Brain microvascular endothelial cell (primary cell): ENCODE data around the gene ADAM22.

Experiments
- DNase-seq: peaks from one replicate; pipeline ENCODE4 v3.0.0-alpha.2; 2020
- H3K27ac ChIP-seq: fragments of 250-450 bp; sonication (Bioruptor Pico); 2 replicates; pipeline ENCODE4 v1.5.1; 2020; ENCODE audit warnings: mild to moderate bottlenecking, moderate library complexity
- H3K27me3 ChIP-seq: fragments of 250-450 bp; sonication (Bioruptor Pico); replicated peaks from 2 replicates; pipeline ENCODE4 v1.5.1; 2020; ENCODE audit warnings: mild to moderate bottlenecking
- H3K36me3 ChIP-seq: fragments of 250-450 bp; sonication (Bioruptor Pico); replicated peaks from 2 replicates; pipeline ENCODE4 v1.5.1; 2020; ENCODE audit warnings: mild to moderate bottlenecking
- H3K4me3 ChIP-seq: 2 replicates; pipeline ENCODE4 v1.5.1; 2011; ENCODE audit warnings: low read depth, mild to moderate bottlenecking, control low read depth, low read length, moderate library complexity
- CTCF ChIP-seq: IDR thresholded peaks from 2 replicates; pipeline ENCODE4 v1.5.1; 2011; ENCODE audit warnings: low read depth, mild to moderate bottlenecking, moderate library complexity, low read length, control low read depth, inconsistent platforms; ENCODE audit errors: missing control alignments
- in situ Hi-C: cut with HindIII; loops from 2 replicates; pipeline ENCODE4 v1.10.0; 2017; ENCODE audit warnings: low sequenced_read_pairs, low pct_ligation_motif_present

The ADAM22 gene

DNA sequence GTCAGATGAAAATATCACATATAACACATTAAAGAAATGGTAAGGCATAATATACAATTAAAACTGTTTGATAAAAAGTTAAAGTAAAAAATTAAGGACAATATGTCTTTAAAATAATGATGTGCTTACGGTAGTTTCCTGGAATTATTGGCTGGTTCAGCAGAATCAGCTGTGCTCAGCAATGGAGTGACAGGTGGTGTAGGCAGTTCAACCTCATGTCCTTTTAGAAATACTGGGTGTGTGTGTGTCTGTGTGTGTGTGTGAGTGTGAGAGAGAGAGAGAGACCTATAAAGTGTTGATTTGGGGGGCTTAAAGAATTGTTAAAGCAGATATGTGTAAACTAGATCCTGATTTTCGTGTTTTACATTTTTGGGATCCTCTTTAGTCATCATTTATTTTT lies 141.2 kb downstream of the ADAM22 start:
- Histone ChIP-seq H3K27me3 (no peaks in the 10 kb centered on the region), H3K36me3 (no peaks in the 10 kb centered on the region), H3K27ac (no peak overlapping the region), H3K4me3 (no peak overlapping the region)
- in situ Hi-C loops = no loop called here
- no peak for DNase-seq
- no peak for TF ChIP-seq CTCF

GRCh38 chr7:88083883-88084282 lies 149.8 kb downstream of the ADAM22 start:
- Histone ChIP-seq H3K4me3 (no peak overlapping the region), H3K27me3 (no peaks in the 10 kb centered on the region), H3K36me3 (no peaks in the 10 kb centered on the region), H3K27ac (no peak overlapping the region)
- no peak for DNase-seq
- TF ChIP-seq CTCF = no peak
- in situ Hi-C loops = no loop called here

DNA sequence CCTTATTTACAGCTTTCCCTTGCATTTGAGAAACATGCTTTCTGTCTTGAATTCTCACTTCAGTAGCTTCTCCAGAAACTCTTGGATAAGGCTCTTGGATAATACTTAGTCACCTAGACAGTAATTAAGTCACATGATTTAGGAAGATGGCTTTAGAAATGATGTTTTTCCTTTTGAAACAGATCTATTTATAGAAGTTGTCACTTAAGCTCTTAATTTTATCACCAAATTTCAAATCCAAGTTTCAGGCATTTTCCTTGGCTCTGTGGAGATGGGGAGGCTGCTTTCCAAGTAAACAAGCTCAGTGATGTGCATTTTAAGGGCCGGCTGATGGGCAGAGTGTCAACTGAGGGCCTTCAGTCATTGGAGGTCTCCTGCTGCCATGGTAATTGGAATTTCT lies 155.5 kb downstream of the ADAM22 start:
- no peak for TF ChIP-seq CTCF
- DNase-seq = no peak

GRCh38 chr7:88090240-88090639 lies 156.2 kb downstream of the ADAM22 start:
- no peak for DNase-seq
- no peaks in the 10 kb centered on the region for H3K36me3 ChIP-seq
- in situ Hi-C loops = no loop called here
- no peaks in the 10 kb centered on the region for H3K27me3 ChIP-seq
- no peak for TF ChIP-seq CTCF
- no peak overlapping the region for H3K27ac ChIP-seq
- no peak overlapping the region for H3K4me3 ChIP-seq

More for the DNA sequence above, 155.5 kb downstream of the ADAM22 start:
- Histone ChIP-seq H3K27me3 (no peaks in the 10 kb centered on the region), H3K4me3 (no peak overlapping the region), H3K36me3 (no peaks in the 10 kb centered on the region), H3K27ac (no peak overlapping the region)
- in situ Hi-C loops = no loop called here

DNA sequence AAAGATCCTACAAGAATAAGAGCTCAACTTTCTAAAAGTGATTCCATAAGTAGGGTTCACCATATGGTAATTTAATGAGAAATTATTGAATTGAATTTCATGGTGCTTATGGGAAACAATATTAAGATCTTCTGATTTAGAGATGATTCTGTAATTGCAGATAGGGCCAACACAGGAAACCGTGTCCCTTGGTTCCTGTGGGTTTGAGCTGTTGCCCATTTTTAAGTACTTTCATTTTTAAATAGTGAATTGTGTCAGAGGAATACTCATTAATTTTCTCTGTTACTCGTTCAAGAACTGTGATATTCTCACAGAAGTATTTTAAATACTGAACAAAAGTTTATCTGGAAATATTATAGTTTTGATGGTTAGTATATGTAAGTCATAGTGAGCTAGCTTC lies 156.6 kb downstream of the ADAM22 start:
- H3K27ac ChIP-seq = no peak overlapping the region
- no peak for DNase-seq
- no peaks in the 10 kb centered on the region for H3K27me3 ChIP-seq
- no peak overlapping the region for H3K4me3 ChIP-seq
- TF ChIP-seq CTCF = no peak
- H3K36me3 ChIP-seq = no peaks in the 10 kb centered on the region
- in situ Hi-C loops = no loop called here

DNA sequence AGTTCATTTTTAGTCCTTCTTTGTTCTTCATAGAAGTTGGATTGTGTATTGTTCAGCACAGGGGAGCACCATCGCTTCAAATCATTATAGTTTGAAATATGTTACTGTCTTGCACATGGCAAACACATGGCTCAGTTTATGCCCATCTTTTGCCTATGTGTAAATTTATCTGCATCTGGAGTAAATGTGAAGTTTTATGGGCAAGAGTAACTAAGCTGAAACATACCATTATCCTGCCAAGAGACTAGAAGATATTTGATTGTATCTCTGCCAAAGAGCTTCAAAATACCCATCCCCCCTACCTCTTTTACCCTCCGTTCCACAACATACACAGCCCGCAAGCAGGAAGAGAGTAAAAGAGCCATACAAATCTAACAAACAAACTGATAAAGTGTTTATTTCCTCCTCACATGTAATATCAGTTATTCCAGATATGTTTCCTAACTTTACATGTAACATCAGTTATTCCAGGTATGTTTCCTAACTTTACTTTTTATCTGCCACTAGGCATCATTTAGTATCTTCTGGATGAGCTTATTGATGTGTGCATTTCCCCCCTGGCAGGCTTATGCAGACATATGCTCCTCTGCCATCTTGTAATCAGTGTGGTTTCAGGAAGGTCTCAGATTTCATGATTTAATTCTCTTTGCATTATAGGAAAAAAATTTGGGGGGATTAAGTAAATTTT lies 158.1 kb downstream of the ADAM22 start:
- Histone ChIP-seq H3K27ac (no peak overlapping the region), H3K36me3 (no peaks in the 10 kb centered on the region), H3K27me3 (no peaks in the 10 kb centered on the region), H3K4me3 (no peak overlapping the region)
- DNase-seq = no peak
- TF ChIP-seq CTCF = no peak
- in situ Hi-C loops = no loop called here
